GM12892 (cell line): ENCODE measurements around the gene NCR2.
A peak's percentile ranks its signal among the peaks of the same experiment; 100 is the strongest.

ENCODE experiments used
- DNase-seq: peaks from one replicate; pipeline ENCODE4 v3.0.0; 2011; ENCODE audit not compliant: insufficient read length
- FAIRE-seq: peaks from 2 replicates; lab custom pipeline; 2011; peaks lifted over from hg19 to GRCh38; lab: Jason Lieb, UNC
- POLR2A ChIP-seq: IDR thresholded peaks from 2 replicates; pipeline ENCODE4 v1.6.1; 2011; ENCODE audit warnings: low read depth, low read length, control low read depth
- POLR2AphosphoS5 ChIP-seq: IDR thresholded peaks from 2 replicates; pipeline ENCODE4 v1.6.1; 2011; ENCODE audit warnings: low read depth, low read length, control low read depth
- TAF1 ChIP-seq: IDR thresholded peaks from 2 replicates; pipeline ENCODE4 v1.6.1; 2011; ENCODE audit warnings: low read depth, mild to moderate bottlenecking, control low read depth, low read length, borderline replicate concordance

Gene NCR2

DNA sequence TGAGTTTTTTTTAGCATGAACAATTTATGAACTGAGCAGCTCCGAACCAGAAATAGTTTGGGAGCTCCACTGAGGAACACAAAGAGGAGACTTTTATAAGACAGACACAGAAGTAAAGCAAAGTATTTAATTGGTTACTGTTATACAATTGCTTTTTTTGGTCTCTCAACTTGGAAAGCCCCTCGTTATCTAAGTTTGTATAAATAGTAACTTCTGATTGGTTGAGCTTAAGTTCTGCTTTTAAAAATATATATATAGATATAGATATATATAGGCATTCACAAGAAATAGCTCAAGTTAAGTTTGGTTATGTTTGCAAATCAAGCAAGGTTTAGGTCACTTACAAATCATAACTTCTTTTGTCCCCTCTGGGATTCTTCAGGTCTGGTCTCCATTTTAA is 20.2 kb upstream of the NCR2 start:
- no peak for TF ChIP-seq POLR2AphosphoS5
- TF ChIP-seq POLR2A: no peak
- no peak for TF ChIP-seq TAF1
- DNase-seq (no peak), FAIRE-seq (no peak)

DNA sequence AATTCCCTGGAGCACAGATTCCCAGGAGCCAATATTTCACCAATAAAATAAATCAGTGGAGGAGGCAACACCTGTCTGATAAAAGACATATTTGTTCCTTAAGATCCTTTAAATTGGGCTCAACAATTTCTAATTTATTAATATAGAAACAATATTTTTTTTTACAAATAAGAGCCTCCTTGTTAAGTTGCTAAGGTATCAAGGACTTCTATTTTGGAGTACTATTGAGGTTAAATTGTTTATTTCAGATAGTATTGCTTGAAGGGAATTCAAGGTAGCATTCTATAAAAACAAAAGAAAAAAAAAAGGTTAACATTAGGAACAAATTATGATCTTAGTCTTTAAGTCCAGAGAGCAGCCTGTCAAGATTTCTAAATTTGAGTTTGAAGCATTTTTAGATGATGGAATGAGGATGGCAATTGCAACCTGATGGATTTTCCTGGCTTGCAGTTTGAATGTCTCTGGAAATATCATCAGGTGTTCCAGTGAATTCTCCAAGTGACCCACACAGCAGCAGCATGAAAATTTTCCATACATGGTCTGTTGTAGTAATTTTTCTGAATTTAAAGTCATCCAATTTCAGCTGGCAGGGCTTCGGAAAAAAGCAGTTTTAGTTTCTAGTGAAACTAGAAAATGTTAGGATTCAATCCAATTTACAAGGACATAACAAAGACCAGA is 19.3 kb upstream of the NCR2 start:
- DNase-seq (no peak), FAIRE-seq (no peak)
- TF ChIP-seq TAF1 (no peak), POLR2AphosphoS5 (no peak), POLR2A (no peak)

DNA sequence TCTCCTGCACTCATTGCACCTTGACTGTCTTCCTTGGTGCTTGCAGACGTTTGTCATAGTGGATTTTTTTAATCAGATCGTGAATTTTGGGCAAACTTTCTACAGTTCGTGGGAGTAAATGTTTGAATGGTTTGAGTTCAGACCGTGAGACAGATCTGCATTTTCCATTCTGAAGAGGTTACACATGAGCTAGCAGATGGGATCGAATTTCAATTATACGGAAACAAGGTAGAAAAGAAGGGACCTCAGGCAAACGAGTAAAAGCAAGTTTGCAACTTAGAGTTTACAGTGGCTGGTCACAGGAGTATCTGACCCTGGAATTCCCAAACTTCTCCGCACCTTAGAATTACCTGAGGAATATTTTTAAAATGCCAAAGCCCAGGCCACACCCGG is 17.2 kb upstream of the NCR2 start:
- FAIRE-seq (no peak), DNase-seq (no peak)
- TF ChIP-seq POLR2A (no peak), TAF1 (no peak), POLR2AphosphoS5 (no peak)

DNA sequence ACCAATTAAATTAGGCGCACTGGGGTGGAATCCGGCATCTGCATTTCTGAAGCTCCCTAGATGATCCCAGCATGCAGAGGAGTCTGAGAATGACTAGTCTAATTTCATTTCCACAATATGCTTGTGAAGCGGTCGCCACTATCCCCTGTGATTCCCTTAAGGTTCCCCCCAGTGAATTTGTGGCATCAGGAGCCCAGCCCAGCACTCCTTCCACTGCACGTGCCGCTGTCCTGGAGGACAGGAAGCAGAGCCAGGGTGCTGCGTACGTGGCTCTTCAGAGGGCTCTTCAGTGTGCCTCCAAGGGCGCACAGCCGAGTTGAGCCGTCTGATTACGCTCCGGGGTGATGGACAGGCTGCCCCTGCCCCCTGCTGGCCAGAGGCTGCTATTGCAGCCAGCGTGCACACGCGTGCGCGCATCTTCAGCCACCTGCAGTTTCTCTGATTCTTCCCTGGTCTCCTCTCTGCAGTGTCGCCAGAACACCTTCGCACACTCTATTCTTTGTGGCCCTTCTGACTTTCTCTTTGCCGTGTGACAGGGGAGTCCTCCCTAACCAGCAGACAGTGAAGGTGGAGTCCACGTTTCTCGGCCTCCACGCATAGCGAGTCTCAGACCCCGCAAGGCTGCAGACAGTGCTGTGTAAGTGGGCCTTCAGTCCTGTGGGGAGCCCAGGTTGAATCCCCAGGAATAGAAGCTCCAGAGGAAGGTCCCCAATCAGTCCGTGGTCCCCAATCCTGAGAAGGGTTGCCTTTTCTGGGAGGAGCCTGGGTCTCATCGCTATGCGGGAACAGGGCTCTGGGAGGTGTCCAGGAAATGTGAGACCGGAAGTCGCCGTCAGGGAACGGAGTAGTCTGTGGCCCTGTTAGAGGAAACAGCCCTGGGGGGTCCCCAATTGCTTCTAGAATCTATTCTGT is 16.5 kb upstream of the NCR2 start:
- FAIRE-seq: peak; percentile 98
- TF ChIP-seq POLR2AphosphoS5 (0 out of 2 replicates have a peak, but pooled peaks have one; percentile 31), POLR2A (peak; percentile 44; the same call in 1 of the 2 replicates), TAF1 (peak; percentile 76)
- DNase-seq: peak; percentile 58

DNA sequence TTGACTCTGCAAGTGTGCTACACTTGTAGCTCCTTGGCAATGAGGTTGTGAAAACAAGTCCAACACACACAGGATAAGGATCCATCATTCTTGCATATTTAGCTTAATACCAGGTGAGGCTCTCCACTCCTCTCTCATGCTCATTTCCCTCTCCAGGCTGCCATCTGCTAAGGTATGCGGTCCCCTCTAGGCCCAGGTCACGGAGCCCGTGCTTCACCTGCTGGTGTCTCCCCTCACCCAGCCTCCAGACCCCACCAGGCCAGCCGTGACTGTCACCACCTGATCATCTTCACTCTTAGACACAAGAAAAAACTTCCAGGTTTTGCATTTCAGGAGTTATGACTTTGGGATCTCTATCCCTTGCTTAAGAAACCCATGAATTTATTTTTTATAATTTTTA is 14.2 kb upstream of the NCR2 start:
- TF ChIP-seq TAF1 (no peak), POLR2A (no peak), POLR2AphosphoS5 (no peak)
- FAIRE-seq (no peak), DNase-seq (no peak)

DNA sequence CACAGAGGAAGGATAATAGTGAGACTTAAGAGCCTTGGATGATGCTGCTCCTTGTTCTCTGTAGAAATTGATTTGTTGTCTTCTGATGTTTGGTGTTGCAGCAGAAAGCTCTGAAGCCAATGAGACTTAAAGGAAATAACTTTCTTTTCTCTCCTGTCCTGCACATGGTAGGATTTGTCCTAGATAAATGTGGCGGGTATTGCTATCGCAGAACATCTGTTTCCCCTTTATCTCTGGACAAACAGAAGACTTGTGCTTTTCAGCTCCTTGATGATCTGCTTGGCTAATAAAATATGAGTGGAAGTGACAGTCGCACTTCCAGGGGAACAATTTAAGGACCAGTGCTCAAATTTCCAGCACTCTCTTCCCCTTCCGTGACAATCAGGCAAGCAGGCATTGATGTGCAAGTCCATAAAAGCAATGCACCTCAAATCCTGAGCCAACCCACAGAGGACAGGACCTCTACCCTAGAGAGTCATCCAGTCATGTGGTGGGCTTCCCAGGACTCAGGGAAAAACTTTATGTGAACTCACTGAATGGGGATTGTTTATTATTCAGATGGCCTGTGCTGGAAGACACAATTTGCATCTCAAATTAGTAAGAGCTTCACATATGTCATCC is 9.9 kb upstream of the NCR2 start:
- no peak for DNase-seq
- no peak for TF ChIP-seq POLR2AphosphoS5
- no peak for TF ChIP-seq POLR2A
- TF ChIP-seq TAF1: no peak
- peak; percentile 14 for FAIRE-seq

DNA sequence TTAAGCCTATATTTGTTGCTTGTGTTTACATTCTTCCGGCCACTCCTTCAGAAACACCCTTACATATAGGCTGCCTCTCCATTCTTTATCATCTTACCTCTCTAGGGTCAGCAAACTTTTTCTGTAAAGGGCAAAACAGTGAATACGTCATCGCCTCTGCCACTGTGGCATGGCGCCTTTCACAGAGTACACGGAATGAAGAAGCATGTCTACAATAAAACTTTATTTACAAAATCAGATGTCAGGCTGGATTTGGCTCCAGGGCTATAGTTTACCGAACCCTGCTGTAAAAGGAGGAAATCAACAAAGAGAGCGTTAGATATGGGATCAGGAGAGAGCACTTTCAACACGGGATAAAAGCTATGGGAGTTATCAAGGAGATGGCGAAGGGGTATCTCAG is 9.3 kb upstream of the NCR2 start:
- TF ChIP-seq POLR2A (no peak), POLR2AphosphoS5 (no peak), TAF1 (no peak)
- DNase-seq (no peak), FAIRE-seq (no peak)

DNA sequence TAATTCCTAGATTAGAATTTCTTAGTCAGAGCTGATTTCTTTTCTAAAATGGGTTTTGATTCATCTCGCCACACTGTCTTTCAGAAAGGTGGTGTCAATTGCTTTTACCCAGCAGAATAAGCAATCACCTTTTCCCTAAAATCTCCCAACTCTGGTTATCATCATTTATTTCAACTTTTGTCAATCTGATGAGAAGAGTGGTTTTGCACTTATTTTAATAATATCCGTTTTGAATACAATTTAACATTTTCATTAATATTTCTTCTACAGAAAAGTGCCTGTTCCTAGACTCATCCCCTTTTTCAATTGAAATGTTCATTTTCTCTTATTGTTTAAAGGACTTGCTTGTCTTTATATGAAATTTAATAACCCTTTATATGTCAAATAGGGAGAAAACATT is 8.2 kb upstream of the NCR2 start:
- DNase-seq: no peak
- TF ChIP-seq POLR2AphosphoS5 (no peak), TAF1 (no peak), POLR2A (no peak)
- no peak for FAIRE-seq

DNA sequence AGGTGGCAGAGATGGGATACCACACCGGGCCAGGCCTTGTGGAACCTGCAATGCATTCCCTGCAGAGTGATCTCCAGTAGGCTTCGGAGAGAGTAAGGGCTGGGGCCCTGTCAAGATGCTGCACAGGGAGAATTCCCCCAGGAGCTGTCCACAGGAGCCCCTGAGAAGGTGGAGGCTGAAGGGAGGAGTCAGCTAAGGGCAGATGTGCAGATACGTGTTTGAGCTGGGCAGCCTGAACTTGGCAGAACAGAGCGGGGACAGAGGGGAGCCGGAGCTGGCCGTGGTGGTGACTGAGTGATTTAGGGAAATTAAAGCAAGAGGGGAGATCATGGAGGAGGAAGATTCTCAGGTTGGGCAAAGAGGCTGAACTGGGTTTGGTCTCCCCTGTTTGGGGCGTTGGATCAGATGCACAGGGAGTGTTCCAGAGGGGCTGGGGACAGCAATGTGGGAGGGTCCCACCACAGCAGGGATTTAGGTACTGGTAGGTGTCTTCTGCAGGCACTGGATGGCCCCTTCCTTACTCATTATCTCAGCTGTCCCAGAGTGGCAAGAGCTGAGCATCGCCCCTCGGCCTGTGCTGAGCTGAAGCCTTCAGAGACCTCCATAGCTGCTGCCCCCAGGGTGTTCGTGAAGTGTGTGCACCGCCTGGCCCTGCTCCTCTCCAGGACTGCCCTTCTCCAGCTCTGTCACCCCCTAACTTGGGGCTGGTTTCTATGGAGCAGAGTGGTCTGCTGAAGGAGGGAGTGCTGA is 3.8 kb upstream of the NCR2 start:
- FAIRE-seq (no peak), DNase-seq (no peak)
- TF ChIP-seq TAF1: no peak
- TF ChIP-seq POLR2AphosphoS5: no peak
- TF ChIP-seq POLR2A: no peak

DNA sequence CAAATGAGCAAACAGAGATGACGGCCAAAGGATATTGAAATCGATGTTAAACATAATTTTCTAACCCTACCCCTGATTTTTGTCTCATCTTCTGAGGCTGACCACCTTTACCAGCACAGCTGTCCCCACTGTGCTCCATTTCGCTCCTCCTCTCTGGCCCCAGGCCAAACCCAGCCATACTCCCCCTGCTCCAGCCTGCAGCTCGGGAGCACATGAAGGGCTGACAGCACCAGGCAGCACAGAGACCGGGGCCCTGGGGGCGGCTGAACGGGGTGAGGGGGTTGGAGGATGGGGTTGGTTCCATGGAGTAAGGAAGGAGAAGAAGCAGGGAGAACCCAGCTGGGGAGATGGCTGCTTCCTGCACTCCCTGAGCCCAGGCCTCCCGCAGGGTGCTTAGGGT is 3.2 kb upstream of the NCR2 start:
- DNase-seq (no peak), FAIRE-seq (no peak)
- TF ChIP-seq POLR2A (no peak), POLR2AphosphoS5 (no peak), TAF1 (no peak)
